ENCODE results near the gene MRPL2. TPM values are rescaled to one million over a fixed set of nuclear protein-coding genes. Genes with fewer than 3 reads are reported as not detected.

The MRPL2 gene
- total RNA-seq: 23.5 and 26.3 TPM in 2 replicates

GRCh38 chr6:43059168-43060033 lies at the start of gene MRPL2, which contains the start of gene KLC4:
Gene MRPL2, minus strand, starts transcription at chr6:43059434. Its CDS starts 53 bp downstream, at chr6:43059381.
Gene KLC4, plus strand, starts transcription at chr6:43059631. Its CDS starts 1,705 bp downstream, at chr6:43061336.

GRCh38 chr6:43075670-43076463 lies 16.6 kb upstream of the MRPL2 start, which contains the start of gene PTK7:
Gene PTK7, plus strand, starts transcription at chr6:43076314. Its CDS starts 175 bp downstream, at chr6:43076489.

GRCh38 chr6:43053545-43054205 lies 5.6 kb downstream of the MRPL2 start, which contains the start of gene CUL7:
Gene CUL7, minus strand, starts transcription at chr6:43053851. Its CDS starts 1,063 bp downstream, at chr6:43052788.

GRCh38 chr6:43021270-43022047 lies 37.8 kb downstream of the MRPL2 start, which contains the start of gene RRP36:
Gene RRP36, plus strand, starts transcription at chr6:43021623. Its CDS starts 32 bp downstream, at chr6:43021655.

GRCh38 chr6:43013843-43014433 lies 45.3 kb downstream of the MRPL2 start, which contains the start of the genes KLHDC3 and MEA1:
Gene KLHDC3, plus strand, starts transcription at chr6:43014249. Its CDS starts 2,944 bp downstream, at chr6:43017193.
Gene MEA1, minus strand, starts transcription at chr6:43013946. Its CDS starts 133 bp downstream, at chr6:43013813.

Other genes with a start within 250 kb of the MRPL2 start
- gene RPL7L1, start 179.8 kb downstream of the MRPL2 start, total RNA-seq: 91.5 and 121 TPM in 2 replicates
- gene PTCRA, start 143.4 kb downstream of the MRPL2 start, total RNA-seq: not detected in 2 replicates
- 23.5 and 68.7 TPM in 2 replicates for gene CNPY3, start 130.0 kb downstream of the MRPL2 start, total RNA-seq
- gene GNMT, start 98.7 kb downstream of the MRPL2 start, total RNA-seq: 0.22 TPM in 1 of 2 replicates, not detected in the other
- gene PEX6, start 80.3 kb downstream of the MRPL2 start, total RNA-seq: 17.9 and 41.4 TPM in 2 replicates
- gene PPP2R5D, start 74.9 kb downstream of the MRPL2 start, total RNA-seq: 34.4 and 55.1 TPM in 2 replicates
- 60.1 and 63.2 TPM in 2 replicates for gene MEA1, start 45.5 kb downstream of the MRPL2 start, total RNA-seq
- gene KLHDC3, start 45.2 kb downstream of the MRPL2 start, total RNA-seq: 104 and 124 TPM in 2 replicates
- 71.8 and 146 TPM in 2 replicates for gene RRP36, start 37.8 kb downstream of the MRPL2 start, total RNA-seq
- 40.9 and 53.2 TPM in 2 replicates for gene CUL7, start 5.6 kb downstream of the MRPL2 start, total RNA-seq
- 15.2 and 16.2 TPM in 2 replicates for gene KLC4, start 197 bp upstream of the MRPL2 start, total RNA-seq
- 130 and 157 TPM in 2 replicates for gene PTK7, start 16.9 kb upstream of the MRPL2 start, total RNA-seq
- gene SRF, start 111.8 kb upstream of the MRPL2 start, total RNA-seq: 32.6 and 57.4 TPM in 2 replicates
- 22.0 and 27.6 TPM in 2 replicates for gene CUL9, start 122.8 kb upstream of the MRPL2 start, total RNA-seq
- 33.1 and 43.1 TPM in 2 replicates for gene DNPH1, start 170.0 kb upstream of the MRPL2 start, total RNA-seq
- gene TTBK1, start 184.0 kb upstream of the MRPL2 start, total RNA-seq: not detected in 2 replicates
- gene SLC22A7, start 238.8 kb upstream of the MRPL2 start, total RNA-seq: not detected in 2 replicates
- gene CRIP3, start 249.4 kb upstream of the MRPL2 start, total RNA-seq: not detected in 2 replicates

Measured in placental pericyte (primary cell).